Measurements from ENCODE around the gene TCAIM.

DNA sequence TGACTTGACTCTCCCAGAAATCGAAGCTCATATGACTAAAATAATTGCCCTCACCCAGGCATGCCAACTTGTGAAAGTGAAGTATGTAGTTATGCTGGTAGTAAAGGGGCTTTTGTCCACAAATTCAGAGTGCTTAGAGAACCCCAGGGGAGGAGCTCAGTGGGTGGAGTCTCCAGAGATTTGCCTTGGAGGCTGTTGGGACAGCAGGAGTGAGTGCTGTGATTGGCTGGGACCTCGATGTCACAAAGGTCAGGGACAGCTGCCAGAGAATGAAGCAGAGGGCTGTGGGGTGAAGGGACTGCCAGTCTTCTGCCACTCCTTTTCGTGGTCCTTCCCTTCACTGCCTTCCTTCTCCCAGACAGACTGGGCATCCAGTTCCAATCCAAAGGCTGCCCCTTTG is 89.1 kb downstream of the TCAIM start:
- TF ChIP-seq POLR2A (IDR thresholded peaks at IDR 0.05; ENCODE audit: low read length) (no peak), GATA1 (IDR thresholded peaks at IDR 0.05; ENCODE audit: low read depth, low read length) (no peak)

Measured in erythroblast (primary cell).